NCI-H2196 treated with DMSO at 0.1 percent for 48 hours (cell line): ENCODE measurements around the gene BCL11A.

Experiments used
- DNase-seq: peaks from one replicate; lab custom pipeline; 2025; ENCODE audit not compliant: unreplicated experiment; lab: John Stamatoyannopoulos, UW

The BCL11A gene

GRCh38 chr2:60528281-60529020, 25.0 kb downstream of the BCL11A start:
- no peak for DNase-seq

GRCh38 chr2:60527762-60528161, 25.7 kb downstream of the BCL11A start:
- DNase-seq: no peak

GRCh38 chr2:60526623-60527022, 26.8 kb downstream of the BCL11A start:
- DNase-seq: no peak

- no peak for DNase-seq
Observed at GRCh38 chr2:60525899-60526298, 27.6 kb downstream of the BCL11A start.

- DNase-seq: no peak
Observed at GRCh38 chr2:60524874-60525273, 28.6 kb downstream of the BCL11A start.

GRCh38 chr2:60523963-60524362, 29.5 kb downstream of the BCL11A start:
- no peak for DNase-seq

- no peak for DNase-seq
Observed at GRCh38 chr2:60522462-60522861, 31.0 kb downstream of the BCL11A start.

- DNase-seq: no peak
Observed at GRCh38 chr2:60521626-60522025, 31.8 kb downstream of the BCL11A start.

GRCh38 chr2:60520917-60521539, 32.4 kb downstream of the BCL11A start:
- no peak for DNase-seq

- DNase-seq: no peak
Observed at GRCh38 chr2:60520151-60520876, 33.1 kb downstream of the BCL11A start.

- no peak for DNase-seq
Observed at GRCh38 chr2:60519231-60519863, 34.1 kb downstream of the BCL11A start.

GRCh38 chr2:60518567-60518966, 34.9 kb downstream of the BCL11A start:
- no peak for DNase-seq

- no peak for DNase-seq
Observed at GRCh38 chr2:60517446-60517845, 36.0 kb downstream of the BCL11A start.

- DNase-seq: no peak
Observed at GRCh38 chr2:60516826-60517225, 36.6 kb downstream of the BCL11A start.

- no peak for DNase-seq
Observed at GRCh38 chr2:60516383-60516811, 37.1 kb downstream of the BCL11A start.

- no peak for DNase-seq
Observed at GRCh38 chr2:60515721-60516226, 37.7 kb downstream of the BCL11A start.

GRCh38 chr2:60513996-60514395, 39.5 kb downstream of the BCL11A start:
- no peak for DNase-seq

- no peak for DNase-seq
Observed at GRCh38 chr2:60513191-60513590, 40.3 kb downstream of the BCL11A start.

GRCh38 chr2:60512641-60513040, 40.8 kb downstream of the BCL11A start:
- DNase-seq: no peak

GRCh38 chr2:60512062-60512622, 41.3 kb downstream of the BCL11A start:
- DNase-seq: no peak

- no peak for DNase-seq
Observed at GRCh38 chr2:60510713-60511112, 42.7 kb downstream of the BCL11A start.
